H9 (cell line): Measurements from ENCODE around the gene TBC1D24. TPM values are rescaled to one million over a fixed set of nuclear protein-coding genes. Genes with fewer than 3 reads are reported as not detected.

ENCODE experiments used
- DNase-seq: peaks from one replicate; pipeline ENCODE4 v3.0.0-alpha.2; 2017
- H2AFZ ChIP-seq: one replicate; pipeline ENCODE4 v1.6.1; 2013; ENCODE audit warnings: mild to moderate bottlenecking, low read length, control low read depth, moderate library complexity
- H2AK5ac ChIP-seq: 2 replicates; pipeline ENCODE4 v1.6.1; 2013; ENCODE audit warnings: low read length, control low read depth, mixed read lengths; ENCODE audit not compliant: insufficient read length
- H2BK120ac ChIP-seq: one replicate; pipeline ENCODE4 v1.6.1; 2013; ENCODE audit warnings: low read depth, mild to moderate bottlenecking, low read length, control low read depth, inconsistent platforms; ENCODE audit not compliant: poor library complexity, severe bottlenecking
- H2BK12ac ChIP-seq: 2 replicates; pipeline ENCODE4 v1.6.1; 2013; ENCODE audit warnings: low read length, control low read depth, mixed read lengths, low read depth; ENCODE audit not compliant: insufficient read length
- H2BK15ac ChIP-seq: 2 replicates; pipeline ENCODE4 v1.6.1; 2013; ENCODE audit warnings: low read depth, low read length, control low read depth
- H2BK20ac ChIP-seq: one replicate; pipeline ENCODE4 v1.6.1; 2013; ENCODE audit warnings: low read depth, mild to moderate bottlenecking, low read length, control low read depth, inconsistent platforms; ENCODE audit not compliant: poor library complexity, severe bottlenecking
- H2BK5ac ChIP-seq: 2 replicates; pipeline ENCODE4 v1.6.1; 2013; ENCODE audit warnings: low read length, control low read depth, mixed read lengths; ENCODE audit not compliant: insufficient read length
- H3K14ac ChIP-seq: 2 replicates; pipeline ENCODE4 v1.6.1; 2013; ENCODE audit warnings: low read length, control low read depth; ENCODE audit not compliant: insufficient read depth
- H3K18ac ChIP-seq: 2 replicates; pipeline ENCODE4 v1.6.1; 2013; ENCODE audit warnings: low read depth, mild to moderate bottlenecking, mixed read lengths, low read length, control low read depth; ENCODE audit not compliant: insufficient read length
- H3K23ac ChIP-seq: 2 replicates; pipeline ENCODE4 v1.6.1; 2013; ENCODE audit warnings: low read length, control low read depth, mixed read lengths, low read depth; ENCODE audit not compliant: insufficient read length
- H3K23me2 ChIP-seq: 2 replicates; pipeline ENCODE4 v1.6.1; 2013; ENCODE audit warnings: low read depth, mild to moderate bottlenecking, mixed read lengths, low read length, control low read depth; ENCODE audit not compliant: insufficient read length, poor library complexity, severe bottlenecking
- H3K27ac ChIP-seq: 2 replicates; pipeline ENCODE4 v1.5.1; 2013; ENCODE audit warnings: low read length, control low read depth, mixed read lengths, low read depth; ENCODE audit not compliant: insufficient read length
- H3K27me3 ChIP-seq: 2 replicates; pipeline ENCODE4 v1.6.1; 2013; ENCODE audit warnings: low read length, control low read depth, inconsistent platforms; ENCODE audit not compliant: insufficient read depth
- H3K4ac ChIP-seq: 2 replicates; pipeline ENCODE4 v1.6.1; 2013; ENCODE audit warnings: low read depth, mild to moderate bottlenecking, control low read depth, inconsistent platforms, low read length, moderate library complexity
- H3K4me1 ChIP-seq: 2 replicates; pipeline ENCODE4 v1.6.1; 2013; ENCODE audit warnings: low read length, control low read depth, inconsistent platforms; ENCODE audit not compliant: insufficient read depth
- H3K4me2 ChIP-seq: 2 replicates; pipeline ENCODE4 v1.6.1; 2013; ENCODE audit warnings: low read length, control low read depth, mixed read lengths; ENCODE audit not compliant: insufficient read length, insufficient read depth
- H3K56ac ChIP-seq: 2 replicates; pipeline ENCODE4 v1.6.1; 2013; ENCODE audit warnings: low read depth, mild to moderate bottlenecking, mixed read lengths, low read length, control low read depth; ENCODE audit not compliant: insufficient read length
- H3K79me1 ChIP-seq: 2 replicates; pipeline ENCODE4 v1.6.1; 2013; ENCODE audit warnings: low read depth, mild to moderate bottlenecking, moderate library complexity, low read length, control low read depth, inconsistent platforms; ENCODE audit not compliant: insufficient read depth, poor library complexity, severe bottlenecking
- H3K79me2 ChIP-seq: 2 replicates; pipeline ENCODE4 v1.6.1; 2013; ENCODE audit warnings: low read length, control low read depth, inconsistent platforms; ENCODE audit not compliant: insufficient read depth
- H3K9ac ChIP-seq: 2 replicates; pipeline ENCODE4 v1.6.1; 2013; ENCODE audit warnings: low read length, control low read depth, mixed read lengths; ENCODE audit not compliant: insufficient read length; ENCODE audit errors: extremely low read depth
- H3K9me3 ChIP-seq: one replicate; pipeline ENCODE4 v1.6.1; 2013; ENCODE audit warnings: low read depth, low read length, inconsistent platforms; ENCODE audit not compliant: control insufficient read depth
- H3T11ph ChIP-seq: one replicate; pipeline ENCODE4 v1.6.1; 2013; ENCODE audit warnings: mild to moderate bottlenecking, low read length, control low read depth, inconsistent platforms
- H4K20me1 ChIP-seq: one replicate; pipeline ENCODE4 v1.6.1; 2013; ENCODE audit not compliant: control insufficient read depth, insufficient read length, insufficient read depth
- H4K5ac ChIP-seq: 2 replicates; pipeline ENCODE4 v1.6.1; 2013; ENCODE audit warnings: low read depth, mild to moderate bottlenecking, mixed read lengths, low read length, control low read depth; ENCODE audit not compliant: insufficient read length
- H4K8ac ChIP-seq: replicated peaks from 2 replicates; pipeline ENCODE4 v1.6.1; 2013; ENCODE audit warnings: low read length, control low read depth, mixed read lengths, low read depth; ENCODE audit not compliant: insufficient read length
- H4K91ac ChIP-seq: 2 replicates; pipeline ENCODE4 v1.6.1; 2013; ENCODE audit warnings: low read depth, mild to moderate bottlenecking, moderate library complexity, mixed read lengths, low read length, control low read depth; ENCODE audit not compliant: insufficient read length
- H3K27ac Mint-ChIP-seq, 3 experiments: 2 replicates in 2 of 3; 3 replicates in 1 of 3; pipeline ENCODE4 v1.8.0; 2020 to 2021; ENCODE audit warnings: mixed read lengths in 3 of 3, mild to moderate bottlenecking in 1 of 3, moderate library complexity in 1 of 3
- H3K27me3 Mint-ChIP-seq: 2 replicates; pipeline ENCODE4 v1.8.0; 2021; ENCODE audit warnings: low read depth, mild to moderate bottlenecking, moderate library complexity, mixed read lengths
- H3K36me3 Mint-ChIP-seq, 3 experiments: 2 replicates in 2 of 3; 3 replicates in 1 of 3; pipeline ENCODE4 v1.8.0; 2020 to 2021; ENCODE audit warnings: low read depth in 3 of 3, mixed read lengths in 3 of 3; ENCODE audit not compliant: insufficient read depth in 1 of 3
- H3K4me1 Mint-ChIP-seq, 2 experiments: 2 replicates each; pipeline ENCODE4 v1.8.0; 2020; ENCODE audit warnings: mixed read lengths in 2 of 2
- H3K4me3 Mint-ChIP-seq, 2 experiments: 2 replicates in 1 of 2; 3 replicates in 1 of 2; pipeline ENCODE4 v1.8.0; 2020 to 2021; ENCODE audit warnings: mild to moderate bottlenecking in 2 of 2, mixed read lengths in 2 of 2, moderate library complexity in 1 of 2
- H3K9me3 Mint-ChIP-seq, 2 experiments: 2 replicates in 1 of 2; 3 replicates in 1 of 2; pipeline ENCODE4 v1.8.0; 2020; ENCODE audit warnings: mild to moderate bottlenecking in 2 of 2, mixed read lengths in 2 of 2, moderate library complexity in 1 of 2
- CTCF ChIP-seq: fragments of 200-600 bp; sonication (generic); conservative IDR thresholded peaks from 3 replicates; pipeline ENCODE4 v1.8.0; 2021; ENCODE audit warnings: antibody characterized with exemption, mild to moderate bottlenecking
- WGBS: extraction: QIAGEN DNeasy Blood & Tissue Kit; methylation state at CpG from one replicate; pipeline ENCODE4 v1.1.7; 2013; ENCODE audit warnings: missing lambda C conversion rate, low lambda C conversion rate, mixed read lengths; ENCODE audit not compliant: insufficient read length; ENCODE audit errors: extremely low coverage; 5-methylcytosine and 5-hydroxymethylcytosine counted together
- total RNA-seq: library from RNA; stranded (reverse); gene quantifications from 2 replicates; pipeline ENCODE4 v1.2.1, GENCODE V29; 2021

The TBC1D24 gene
- total RNA-seq, 1 experiment from 2014 or later: 19.0 TPM

- H3K23me2 ChIP-seq: peaks cover 3% of the 10 kb centered on the region
- no peak overlapping the region for H3T11ph ChIP-seq
- H4K91ac ChIP-seq: no peak overlapping the region
- H3K4ac ChIP-seq: no peak overlapping the region
- H2BK12ac ChIP-seq: no peak overlapping the region
- H3K18ac ChIP-seq: no peak overlapping the region
- no peak overlapping the region for H2AK5ac ChIP-seq
- WGBS: no CpG with 5 or more reads among the region's 23 CpGs
- H2BK5ac ChIP-seq: no peak overlapping the region
- peak overlapping the region; percentile 45 to 68; a peak in 4 of 5 replicates for H3K4me3 Mint-ChIP-seq
- H3K9ac ChIP-seq: no peak overlapping the region
- H3K27me3 Mint-ChIP-seq: no peaks in the 10 kb centered on the region
- H3K23ac ChIP-seq: no peak overlapping the region
- 0 out of 2 replicates have a peak overlapping the region, but pooled peaks have one; percentile 11 for H3K14ac ChIP-seq
- no peaks in the 10 kb centered on the region for H3K9me3 ChIP-seq
- H3K56ac ChIP-seq: no peak overlapping the region
- H4K5ac ChIP-seq: no peak overlapping the region
- H3K79me2 ChIP-seq: no peaks in the 10 kb centered on the region
- H2BK20ac ChIP-seq: no peak overlapping the region
- TF ChIP-seq CTCF: peak; percentile 99; the same call in 2 of the 3 replicates
- peak overlapping the region; percentile 25 for H3K4me2 ChIP-seq
- H2AFZ ChIP-seq: no peak overlapping the region
- no peaks in the 10 kb centered on the region for H4K20me1 ChIP-seq
- H3K4me1 ChIP-seq: no peaks in the 10 kb centered on the region
- no peak overlapping the region for H2BK120ac ChIP-seq
- no peaks in the 10 kb centered on the region for H3K9me3 Mint-ChIP-seq
- DNase-seq: peak; percentile 94
- no peaks in the 10 kb centered on the region for H3K27me3 ChIP-seq
- no peak overlapping the region for H3K27ac Mint-ChIP-seq
- H2BK15ac ChIP-seq: no peak overlapping the region
- H3K36me3 Mint-ChIP-seq: peaks cover 0 to 12% (median 4%) of the 10 kb centered on the region in 3 experiments; a peak in 4 of 7 replicates
- H4K8ac ChIP-seq: no peak overlapping the region
- no peak overlapping the region for H3K27ac ChIP-seq
- peaks cover 3 to 5% of the 10 kb centered on the region in 2 experiments for H3K4me1 Mint-ChIP-seq
- no peaks in the 10 kb centered on the region for H3K79me1 ChIP-seq
These were observed 26.2 kb downstream of the TBC1D24 start for GRCh38 chr16:2500918-2501750.
